GM18511 (cell line): ENCODE results near the gene KRTAP4-3.
"Not testable (repeated sequence)": the region's sequence is repeated elsewhere in the genome, so short reads cannot be mapped to it uniquely, and the experiment has no call there.

ENCODE experiments used
- ATAC-seq: cut with Tn5 transposase; IDR thresholded peaks from one replicate; pipeline ENCODE4 v1.9.1; 2021; ENCODE audit warnings: mild to moderate bottlenecking, moderate library complexity; ENCODE audit not compliant: unreplicated experiment

The KRTAP4-3 gene

GRCh38 chr17:41119696-41120690, 48.0 kb downstream of the KRTAP4-3 start:
- ATAC-seq: not testable (repeated sequence)

- no peak for ATAC-seq
These were observed 49.3 kb downstream of the KRTAP4-3 start for GRCh38 chr17:41118721-41119120.

- ATAC-seq: not testable (repeated sequence)
These were observed 50.1 kb downstream of the KRTAP4-3 start, which contains the start of gene KRTAP4-11 for GRCh38 chr17:41117846-41118386. KRTAP4-11 (minus strand) TSS chr17:41118373; CDS start chr17:41118315, 58 bp downstream.
